Measurements from ENCODE around the gene UBAC2. TPM values are rescaled to one million over a fixed set of nuclear protein-coding genes. Genes with fewer than 3 reads are reported as not detected.

Gene UBAC2
- total and polyA plus RNA-seq, 2 of the 4 experiments (the other 2 are of a cell fraction), result 20.8 to 36.3 TPM

GRCh38 chr13:99373436-99373835, 172.8 kb downstream of the UBAC2 start:
- BruUV-seq (replicated peaks), result no TSS peak
- no peak overlapping the region for H2AK5ac ChIP-seq (ENCODE audit: low read depth, low read length)
- no peak for DNase-seq
- H4K5ac ChIP-seq (ENCODE audit: low read depth, low read length), result no peak overlapping the region
- H2BK20ac ChIP-seq (ENCODE audit: low read depth, low read length), result no peak overlapping the region
- no peak overlapping the region for H3K4ac ChIP-seq (ENCODE audit: low read depth, low read length)
- H3K9me3 ChIP-seq (ENCODE audit: control insufficient read depth, insufficient read depth, low read length), result no peaks in the 10 kb centered on the region
- H3K56ac ChIP-seq (ENCODE audit: extremely low read depth, insufficient read depth, low read length), result no peak overlapping the region
- no peaks in the 10 kb centered on the region for H4K20me1 ChIP-seq (ENCODE audit: insufficient read depth, low read length)
- H3K4me1 ChIP-seq (ENCODE audit: control insufficient read depth, insufficient read depth, low read length), result no peaks in the 10 kb centered on the region
- no peak overlapping the region for H3K23ac ChIP-seq (ENCODE audit: low read depth, low read length)
- WGBS, 2 experiments (ENCODE audit: extremely low coverage in 2 of 2, insufficient read length in 1 of 2), result 100% methylated on average over 1 of the region's 8 CpGs; no CpG with 5 or more reads in 1 of the 2 experiments
- H3K9me1 ChIP-seq (ENCODE audit: insufficient read depth, low read length), result peaks cover 3% of the 10 kb centered on the region; the same call in 1 of the 2 replicates
- H3K4me3 ChIP-seq (ENCODE audit: insufficient read depth, low read depth, low read length), result no peak overlapping the region
- intact Hi-C loops (cut with micrococcal nuclease) (no loop called here), in situ Hi-C loops (cut with MboI; ENCODE audit: low sequenced_read_pairs) (no loop called here), dilution Hi-C loops (cut with HindIII; ENCODE audit: low sequenced_read_pairs, unreplicated experiment) (no loop called here)
- no peak overlapping the region for H4K91ac ChIP-seq (ENCODE audit: insufficient read depth, low read depth, low read length)
- H2AK9ac ChIP-seq (replicated peaks; ENCODE audit: low read depth, low read length, poor library complexity), result no peak overlapping the region
- no peak overlapping the region for H2BK5ac ChIP-seq (ENCODE audit: low read depth, low read length, poor library complexity, severe bottlenecking)
- H2BK120ac ChIP-seq (ENCODE audit: low read depth, low read length), result no peak overlapping the region
- TF ChIP-seq RFX5 (IDR thresholded peaks at IDR 0.05; ENCODE audit: low read depth, low read length), result no peak
- no peak for TF ChIP-seq BHLHE40 (IDR thresholded peaks at IDR 0.05; ENCODE audit: low read depth, low read length)
- TF ChIP-seq ELK1 (IDR thresholded peaks at IDR 0.05; ENCODE audit: borderline replicate concordance, low read depth, low read length), result no peak
- TF ChIP-seq FOS (IDR thresholded peaks at IDR 0.05; ENCODE audit: low read depth, low read length), result no peak
- TF ChIP-seq, protein P1, sequence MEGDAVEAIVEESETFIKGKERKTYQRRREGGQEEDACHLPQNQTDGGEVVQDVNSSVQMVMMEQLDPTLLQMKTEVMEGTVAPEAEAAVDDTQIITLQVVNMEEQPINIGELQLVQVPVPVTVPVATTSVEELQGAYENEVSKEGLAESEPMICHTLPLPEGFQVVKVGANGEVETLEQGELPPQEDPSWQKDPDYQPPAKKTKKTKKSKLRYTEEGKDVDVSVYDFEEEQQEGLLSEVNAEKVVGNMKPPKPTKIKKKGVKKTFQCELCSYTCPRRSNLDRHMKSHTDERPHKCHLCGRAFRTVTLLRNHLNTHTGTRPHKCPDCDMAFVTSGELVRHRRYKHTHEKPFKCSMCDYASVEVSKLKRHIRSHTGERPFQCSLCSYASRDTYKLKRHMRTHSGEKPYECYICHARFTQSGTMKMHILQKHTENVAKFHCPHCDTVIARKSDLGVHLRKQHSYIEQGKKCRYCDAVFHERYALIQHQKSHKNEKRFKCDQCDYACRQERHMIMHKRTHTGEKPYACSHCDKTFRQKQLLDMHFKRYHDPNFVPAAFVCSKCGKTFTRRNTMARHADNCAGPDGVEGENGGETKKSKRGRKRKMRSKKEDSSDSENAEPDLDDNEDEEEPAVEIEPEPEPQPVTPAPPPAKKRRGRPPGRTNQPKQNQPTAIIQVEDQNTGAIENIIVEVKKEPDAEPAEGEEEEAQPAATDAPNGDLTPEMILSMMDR (conservative IDR thresholded peaks at IDR 0.05; ENCODE audit: low read depth, low read length), result no peak
- no peak for TF ChIP-seq CEBPB (IDR thresholded peaks at IDR 0.05; ENCODE audit: low read depth, low read length)
- no peak for TF ChIP-seq RCOR1 (IDR thresholded peaks at IDR 0.05; ENCODE audit: insufficient replicate concordance, low read length)
- TF ChIP-seq NFE2L2 (IDR thresholded peaks at IDR 0.05; ENCODE audit: low read depth, low read length), result no peak
- no peak for TF ChIP-seq MAFK (IDR thresholded peaks at IDR 0.05; ENCODE audit: low read depth, low read length)
- no peak overlapping the region for H3K9ac ChIP-seq (ENCODE audit: low read depth, low read length)
- no peak overlapping the region for H3K18ac ChIP-seq (ENCODE audit: low read depth, low read length)
- no peak overlapping the region for H3K14ac ChIP-seq (replicated peaks; ENCODE audit: low read depth, low read length)
- H4K8ac ChIP-seq (ENCODE audit: low read depth in 2 of 2, low read length in 2 of 2), result no peak overlapping the region
- peaks cover 6% of the 10 kb centered on the region; the same call in 1 of the 2 replicates for H3K36me3 ChIP-seq (ENCODE audit: control insufficient read depth, insufficient read depth, low read length)
- CTCF ChIA-PET, result interaction anchor here (0.8 kb wide), 1 partner anchor 14 kb away, joined by 4 read pairs; no protein-coding TSS in a partner anchor
- no peak overlapping the region for H2AFZ ChIP-seq (replicated peaks; ENCODE audit: low read length, poor library complexity)
- no peak overlapping the region for H3K4me2 ChIP-seq (ENCODE audit: low read depth, low read length)
- POLR2A ChIA-PET (ENCODE audit: unreplicated experiment), result no interaction called here
- no peaks in the 10 kb centered on the region for H3K27me3 ChIP-seq (ENCODE audit: control insufficient read depth, insufficient read depth, low read length)
- no peak overlapping the region for H2BK15ac ChIP-seq (ENCODE audit: low read depth, low read length)
- no peak for ATAC-seq (ENCODE audit: low read depth)
- no peak overlapping the region for H3K27ac ChIP-seq (ENCODE audit: insufficient read depth, low read length)
- no peaks in the 10 kb centered on the region; a peak in 1 of 4 replicates for H3K79me1 ChIP-seq (ENCODE audit: low read depth in 1 of 2, low read length in 2 of 2)

Data from IMR-90 (cell line).